Measurements from ENCODE around the gene SRBD1.

Gene SRBD1, protein sequence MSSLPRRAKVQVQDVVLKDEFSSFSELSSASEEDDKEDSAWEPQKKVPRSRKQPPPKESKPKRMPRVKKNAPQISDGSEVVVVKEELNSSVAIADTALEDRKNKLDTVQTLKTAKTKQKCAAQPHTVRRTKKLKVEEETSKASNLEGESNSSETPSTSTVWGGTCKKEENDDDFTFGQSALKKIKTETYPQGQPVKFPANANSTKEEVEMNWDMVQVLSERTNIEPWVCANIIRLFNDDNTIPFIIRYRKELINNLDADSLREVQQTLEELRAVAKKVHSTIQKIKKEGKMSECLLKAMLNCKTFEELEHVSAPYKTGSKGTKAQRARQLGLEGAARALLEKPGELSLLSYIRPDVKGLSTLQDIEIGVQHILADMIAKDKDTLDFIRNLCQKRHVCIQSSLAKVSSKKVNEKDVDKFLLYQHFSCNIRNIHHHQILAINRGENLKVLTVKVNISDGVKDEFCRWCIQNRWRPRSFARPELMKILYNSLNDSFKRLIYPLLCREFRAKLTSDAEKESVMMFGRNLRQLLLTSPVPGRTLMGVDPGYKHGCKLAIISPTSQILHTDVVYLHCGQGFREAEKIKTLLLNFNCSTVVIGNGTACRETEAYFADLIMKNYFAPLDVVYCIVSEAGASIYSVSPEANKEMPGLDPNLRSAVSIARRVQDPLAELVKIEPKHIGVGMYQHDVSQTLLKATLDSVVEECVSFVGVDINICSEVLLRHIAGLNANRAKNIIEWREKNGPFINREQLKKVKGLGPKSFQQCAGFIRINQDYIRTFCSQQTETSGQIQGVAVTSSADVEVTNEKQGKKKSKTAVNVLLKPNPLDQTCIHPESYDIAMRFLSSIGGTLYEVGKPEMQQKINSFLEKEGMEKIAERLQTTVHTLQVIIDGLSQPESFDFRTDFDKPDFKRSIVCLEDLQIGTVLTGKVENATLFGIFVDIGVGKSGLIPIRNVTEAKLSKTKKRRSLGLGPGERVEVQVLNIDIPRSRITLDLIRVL

DNA sequence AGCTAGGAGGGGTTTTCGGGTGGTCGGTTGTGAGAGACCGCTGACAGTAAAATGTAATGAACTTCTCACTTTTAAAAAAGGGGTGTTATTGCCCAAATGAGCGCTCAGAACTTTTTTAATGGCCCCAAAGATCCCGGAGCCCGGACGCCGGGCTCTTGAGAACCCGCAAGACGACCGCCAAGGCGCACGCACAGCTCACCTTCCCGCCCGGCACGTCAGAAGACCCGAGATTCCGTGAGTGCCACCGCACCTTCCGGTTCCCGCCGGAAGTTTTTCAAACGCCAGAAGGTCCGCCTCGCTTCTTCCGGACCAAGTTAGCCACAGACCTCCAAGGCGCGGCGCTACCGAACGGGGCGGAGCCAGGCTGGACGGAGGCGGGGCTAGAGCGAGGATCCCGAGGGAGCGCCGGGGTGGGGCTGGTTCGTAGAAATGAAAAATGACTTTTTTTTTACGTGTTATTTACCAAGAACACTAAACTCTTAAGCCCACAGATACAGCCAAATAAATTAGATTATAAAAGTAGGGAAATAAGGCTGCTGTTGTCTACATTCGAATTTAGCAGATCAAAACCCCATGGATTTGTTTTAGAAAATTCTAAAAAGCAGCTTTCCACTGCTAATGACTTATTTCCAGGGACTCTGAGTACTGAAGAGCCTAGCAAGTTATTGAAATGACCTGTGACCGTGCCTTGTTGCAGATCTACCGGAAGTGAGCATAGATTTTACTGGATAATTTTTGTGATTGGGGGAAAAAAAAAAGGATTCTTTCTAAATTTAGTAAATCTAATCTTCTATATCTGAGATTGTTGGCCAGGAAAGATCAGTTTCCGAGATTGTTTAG, at the start of gene SRBD1:
Gene SRBD1, minus strand, starts transcription at position 248 of the 840 bp plus-strand sequence. CDS start 5,826 bp downstream, outside the sequence.
- DNase-seq (ENCODE audit: low read depth in 2 of 2): peak; percentile 68 to 75

DNA sequence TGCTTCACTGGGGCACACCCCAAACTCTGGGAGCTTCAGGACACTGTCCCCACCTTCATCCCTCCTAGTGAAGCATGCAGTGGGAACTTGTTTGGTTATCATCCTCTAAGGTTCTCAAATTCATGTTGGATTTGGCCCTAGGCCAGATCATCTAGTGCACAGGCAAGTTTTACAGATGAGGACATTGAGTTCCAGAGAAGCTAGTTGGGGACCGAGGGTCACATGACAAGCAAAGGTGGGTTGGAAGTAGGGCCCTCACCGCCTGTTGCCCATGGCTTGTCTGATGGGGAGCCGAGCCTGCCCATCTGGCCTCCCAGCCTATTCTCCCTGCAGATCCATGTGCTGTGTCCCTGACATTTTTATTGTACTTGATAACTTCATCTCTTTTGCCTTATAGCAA, 43.2 kb upstream of the SRBD1 start:
- DNase-seq (ENCODE audit: low read depth in 2 of 2): no peak

DNA sequence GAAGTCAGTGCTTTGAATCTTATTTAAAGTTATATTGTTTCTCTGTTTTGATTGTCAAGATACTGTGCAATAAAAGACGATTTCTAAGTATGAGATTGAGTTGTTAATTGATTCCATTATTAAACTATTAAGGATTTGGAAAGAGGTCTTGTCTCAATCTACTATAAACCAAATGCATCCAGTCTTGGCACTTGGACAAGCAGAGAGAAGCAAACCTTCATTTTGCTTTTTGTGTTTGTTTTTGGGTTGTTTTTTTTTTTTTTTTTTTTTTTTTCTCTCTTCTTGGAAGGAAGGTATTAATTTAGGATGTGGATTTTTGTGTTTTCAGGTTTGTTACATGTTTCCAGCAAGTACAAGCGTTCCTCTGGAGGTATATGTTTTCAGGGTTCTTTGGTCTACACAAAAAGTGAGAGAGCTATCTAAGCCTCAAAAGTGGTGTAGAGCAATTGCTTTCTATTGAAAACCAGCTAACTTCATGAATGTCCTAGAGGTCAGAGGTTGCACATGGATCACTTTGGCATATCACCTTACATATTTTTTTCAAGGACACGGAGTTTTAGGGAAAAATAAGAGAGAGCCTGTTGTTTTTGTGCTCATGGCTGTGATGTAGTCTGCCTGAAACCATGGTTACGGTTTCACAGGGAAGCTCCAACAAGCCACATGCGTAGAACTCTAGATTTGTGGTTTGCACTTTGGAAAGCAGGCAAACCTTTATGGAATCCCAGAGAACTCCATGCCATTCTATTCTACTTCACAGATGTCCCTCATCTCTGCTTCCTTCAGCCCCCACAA, 42.3 kb upstream of the SRBD1 start:
- DNase-seq (ENCODE audit: low read depth in 2 of 2): no peak

DNA sequence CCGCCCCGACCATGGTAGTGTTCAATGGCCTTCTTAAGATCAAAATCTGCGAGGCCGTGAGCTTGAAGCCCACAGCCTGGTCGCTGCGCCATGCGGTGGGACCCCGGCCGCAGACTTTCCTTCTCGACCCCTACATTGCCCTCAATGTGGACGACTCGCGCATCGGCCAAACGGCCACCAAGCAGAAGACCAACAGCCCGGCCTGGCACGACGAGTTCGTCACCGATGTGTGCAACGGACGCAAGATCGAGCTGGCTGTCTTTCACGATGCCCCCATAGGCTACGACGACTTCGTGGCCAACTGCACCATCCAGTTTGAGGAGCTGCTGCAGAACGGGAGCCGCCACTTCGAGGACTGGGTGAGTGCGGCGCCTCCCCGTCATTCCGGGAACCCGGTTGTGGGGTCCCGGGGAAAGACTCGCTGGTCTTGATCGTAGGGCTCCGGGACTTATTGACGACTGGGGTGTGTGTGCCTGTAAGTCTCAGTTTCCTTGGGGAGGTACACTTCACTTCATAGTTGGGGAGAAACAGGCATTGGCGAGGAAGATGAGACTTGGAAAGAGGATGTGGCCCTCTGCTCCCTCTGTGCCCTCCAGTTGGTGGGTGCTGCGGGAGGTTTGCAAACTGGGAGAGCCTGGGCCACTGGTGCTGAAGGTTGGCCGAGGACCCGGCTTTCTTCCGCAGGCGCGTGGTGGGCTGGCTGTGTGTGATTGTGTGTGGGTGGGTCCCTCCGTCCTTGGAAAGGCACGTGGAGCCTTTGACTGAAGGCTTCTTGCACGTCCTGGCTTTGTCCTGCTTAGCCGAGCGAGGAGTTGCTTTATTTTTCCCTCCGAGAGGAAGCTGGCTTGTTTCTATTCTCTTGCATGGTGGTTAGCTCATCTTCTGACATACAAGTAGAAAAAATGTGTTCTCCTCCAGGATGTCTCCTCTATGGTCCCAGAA, 41.3 kb upstream of the SRBD1 start:
- DNase-seq (ENCODE audit: low read depth in 2 of 2): no peak

DNA sequence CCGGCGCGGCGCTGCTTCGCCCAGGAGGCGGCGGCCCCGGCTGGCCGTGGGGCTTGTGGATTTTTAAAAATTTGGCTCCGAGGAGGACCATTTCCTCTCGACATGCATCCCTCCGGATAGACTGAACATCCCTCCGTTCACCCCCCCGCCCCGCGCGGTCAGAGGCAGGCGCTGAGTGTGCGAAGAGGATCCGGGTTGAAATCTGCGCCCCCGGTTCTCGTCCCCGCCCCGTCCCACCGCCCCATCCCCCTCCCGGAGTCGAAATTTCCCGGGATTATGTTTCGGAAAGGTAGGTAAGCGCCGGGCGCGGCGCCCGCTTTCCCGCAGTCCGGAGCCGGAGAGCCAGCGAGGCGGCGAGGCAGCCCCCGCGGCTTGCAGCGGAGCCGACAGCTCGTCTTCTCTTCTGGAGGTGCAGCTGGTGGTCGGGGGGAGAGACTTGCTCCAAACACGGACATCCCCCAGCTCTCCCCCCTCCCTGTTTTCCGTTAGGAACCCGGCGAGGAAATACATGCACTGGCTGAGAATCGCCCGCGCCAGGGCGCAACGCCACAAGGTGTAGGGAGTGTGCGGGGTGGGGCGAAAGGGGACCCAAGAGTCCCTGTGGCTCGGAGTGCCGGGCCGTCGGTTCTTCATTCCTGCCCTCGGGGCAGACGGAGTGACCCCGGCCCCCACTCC, 40.5 kb upstream of the SRBD1 start, which contains the start of gene PRKCE:
Gene PRKCE, plus strand, starts transcription at position 261 of the 675 bp plus-strand sequence.
- peak; percentile 17 to 35 for DNase-seq (ENCODE audit: low read depth in 2 of 2)

DNA sequence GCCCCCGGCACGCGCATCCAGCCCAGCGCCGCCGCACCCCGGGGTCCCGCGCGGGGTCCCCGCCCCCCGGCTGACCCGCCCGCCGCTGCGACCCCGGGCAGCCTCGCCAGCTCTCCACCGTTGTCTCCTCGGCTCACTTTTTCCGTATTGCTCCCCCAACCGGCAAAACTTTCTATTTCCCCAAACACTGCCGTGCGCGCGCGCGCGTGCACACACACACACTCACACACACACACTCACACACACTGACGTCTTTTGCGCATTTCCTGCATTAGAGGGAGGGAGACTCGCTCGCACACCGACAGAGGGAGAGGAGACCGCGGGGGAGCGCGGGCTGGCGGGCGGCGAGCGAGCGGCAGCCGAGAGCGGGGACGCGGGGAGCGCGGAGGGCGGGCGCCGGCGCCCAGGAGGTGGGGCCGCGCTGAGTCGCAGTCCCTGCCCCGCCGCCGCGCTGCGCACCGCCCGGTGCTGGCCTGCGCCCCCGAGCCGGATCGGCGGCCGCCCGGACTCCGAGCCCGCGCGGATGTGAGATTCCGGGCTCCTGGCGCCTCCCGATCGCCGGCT, 39.9 kb upstream of the SRBD1 start:
- peak; percentile 87 to 89 for DNase-seq (ENCODE audit: low read depth in 2 of 2)

DNA sequence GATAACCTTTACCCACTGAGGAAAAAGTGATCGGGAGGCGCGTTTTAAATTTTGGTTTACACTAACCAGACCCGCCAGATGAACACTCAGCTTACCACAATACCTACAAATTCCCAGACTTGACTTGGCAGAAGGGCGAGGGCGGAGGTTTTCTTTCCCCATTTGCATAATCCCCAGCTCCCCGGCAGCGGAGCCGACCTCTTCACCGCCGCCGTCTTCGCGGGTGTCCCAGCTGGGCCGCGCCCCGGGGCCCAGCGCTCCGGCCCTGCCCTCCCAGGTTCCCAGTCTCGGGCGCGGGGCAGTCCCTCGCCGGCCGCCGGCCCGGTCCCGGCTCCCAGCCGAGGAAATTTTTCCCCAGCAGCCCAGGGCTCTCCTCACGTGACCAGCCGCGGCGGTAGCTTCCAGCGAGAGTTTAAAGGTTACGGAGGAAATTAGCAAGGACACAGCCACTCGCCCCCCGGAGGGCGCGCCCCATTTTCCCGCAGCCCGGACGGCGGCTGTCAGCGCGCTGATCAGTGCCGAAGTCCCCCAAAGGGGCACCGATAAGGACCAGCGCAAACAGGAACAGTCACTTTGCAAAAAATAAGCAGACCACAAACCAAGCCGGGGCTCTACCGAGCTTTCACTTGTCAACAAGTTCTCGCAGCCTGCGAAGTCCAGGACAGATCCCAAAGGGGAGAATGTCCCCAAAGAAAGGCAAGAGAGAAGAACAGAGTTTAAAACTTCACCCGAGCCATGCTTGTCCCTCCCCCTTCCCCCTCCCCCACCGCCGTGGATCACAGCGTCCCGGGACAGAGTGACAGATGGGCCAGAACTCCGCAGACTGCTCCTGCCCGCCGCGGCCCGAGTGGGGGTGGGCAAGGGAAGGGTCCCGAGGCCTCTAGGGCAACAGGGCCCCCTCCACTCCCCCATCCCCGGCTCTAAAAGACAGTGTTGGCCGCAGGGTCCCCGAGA, 39.1 kb upstream of the SRBD1 start:
- DNase-seq (ENCODE audit: low read depth in 2 of 2): peak; percentile 20 to 42

DNA sequence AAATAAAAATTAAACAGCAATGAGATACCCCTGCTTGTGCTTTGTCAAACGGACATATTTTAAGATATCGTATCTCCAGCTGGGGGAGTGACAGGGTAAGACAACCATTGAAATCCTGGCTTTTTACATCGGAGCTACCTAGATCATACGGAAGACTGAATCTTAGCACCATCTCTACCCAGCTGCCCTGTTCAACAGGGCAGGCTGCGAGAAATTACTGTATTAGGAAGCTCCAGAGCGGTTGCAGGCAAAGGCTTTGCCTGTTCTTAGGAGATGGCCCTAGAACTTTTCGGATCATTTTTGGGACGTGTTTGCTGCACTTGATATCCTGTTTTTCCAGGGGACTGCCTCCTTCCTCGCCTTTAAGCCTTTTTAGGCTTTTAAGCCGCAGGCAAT, 38.4 kb upstream of the SRBD1 start:
- no peak for DNase-seq (ENCODE audit: low read depth in 2 of 2)

DNA sequence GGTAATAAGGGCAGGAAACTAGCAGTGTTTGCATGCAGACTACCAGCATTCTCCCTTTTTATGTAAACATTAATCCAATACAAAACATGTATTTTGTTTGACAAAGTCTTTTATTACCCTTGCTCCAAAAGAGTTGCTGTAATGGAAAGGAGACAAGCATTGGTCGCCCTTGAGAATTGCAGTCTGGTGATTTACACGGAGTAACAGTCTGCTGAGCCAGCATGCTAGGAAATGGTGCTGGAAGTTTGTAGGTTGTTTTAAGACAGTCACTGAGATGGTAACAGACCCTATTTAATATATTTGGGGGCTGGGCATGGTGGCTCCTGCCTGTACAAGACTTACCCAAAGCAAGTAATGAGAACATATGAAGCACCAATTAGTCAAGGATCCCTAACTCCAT, 37.6 kb upstream of the SRBD1 start:
- DNase-seq (ENCODE audit: low read depth in 2 of 2): no peak

DNA sequence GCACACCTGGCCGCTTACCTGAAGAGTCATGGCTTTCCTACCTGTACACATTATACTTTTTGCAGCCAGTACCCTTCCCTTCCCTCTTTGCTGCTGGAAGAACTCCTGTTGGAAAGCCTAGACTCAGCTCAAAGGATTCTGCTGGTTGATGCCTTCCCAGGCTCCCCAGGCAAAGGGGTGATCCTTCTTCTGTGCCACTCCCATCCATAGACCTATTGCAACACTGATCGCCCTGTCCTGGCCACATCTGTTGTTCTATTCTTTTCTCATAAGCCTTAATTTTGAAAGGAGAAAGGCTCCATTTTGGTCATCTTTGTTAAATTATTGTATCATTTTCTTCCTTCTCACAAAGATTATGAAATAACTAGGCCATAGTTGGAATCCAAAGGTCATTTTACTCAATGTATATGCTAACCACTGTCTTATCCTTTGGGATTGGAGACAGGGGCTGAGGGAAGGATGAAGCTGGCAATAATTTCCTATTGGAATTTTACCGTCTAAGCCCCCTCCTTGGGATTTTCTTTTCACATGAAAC, 37.0 kb upstream of the SRBD1 start:
- DNase-seq (ENCODE audit: low read depth in 2 of 2): no peak

DNA sequence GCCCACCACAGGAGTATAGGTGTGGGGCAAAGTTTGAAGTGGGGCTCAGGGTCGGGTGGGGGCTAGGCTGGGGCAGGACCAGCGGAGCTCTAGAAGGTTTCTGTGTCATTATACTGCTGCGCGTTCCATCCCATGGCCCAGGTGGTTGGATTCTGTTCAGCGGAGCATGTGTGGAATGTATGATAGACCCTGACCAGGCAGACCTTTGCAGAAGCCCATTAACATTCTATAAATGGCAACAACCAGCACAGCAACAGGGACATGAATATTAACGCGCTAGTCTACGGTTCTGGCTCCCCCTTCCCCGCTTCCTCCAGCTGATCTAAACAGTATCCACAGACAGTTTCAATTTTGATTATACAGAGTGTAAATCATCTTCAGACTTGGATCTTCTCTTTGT, 36.3 kb upstream of the SRBD1 start:
- DNase-seq (ENCODE audit: low read depth in 2 of 2): no peak

DNA sequence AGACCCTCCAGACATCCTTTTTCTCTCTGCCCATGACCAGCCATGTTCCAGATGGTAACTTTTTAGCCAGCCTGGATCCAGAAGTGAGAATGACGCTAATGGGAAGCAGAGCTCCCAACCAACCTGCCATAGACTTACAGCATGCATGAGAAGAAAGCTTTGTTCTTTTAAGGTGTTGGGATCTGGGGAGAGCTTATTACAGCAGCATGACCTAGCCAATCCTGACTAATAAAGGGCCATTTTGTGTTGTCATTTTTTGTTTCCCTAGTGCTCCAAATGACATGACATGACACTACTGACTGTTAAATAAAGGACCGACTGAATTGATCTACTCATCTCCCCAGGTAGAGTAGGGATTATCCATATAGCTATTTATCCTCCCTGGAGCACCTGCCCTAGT, 35.2 kb upstream of the SRBD1 start:
- DNase-seq (ENCODE audit: low read depth in 2 of 2): no peak

DNA sequence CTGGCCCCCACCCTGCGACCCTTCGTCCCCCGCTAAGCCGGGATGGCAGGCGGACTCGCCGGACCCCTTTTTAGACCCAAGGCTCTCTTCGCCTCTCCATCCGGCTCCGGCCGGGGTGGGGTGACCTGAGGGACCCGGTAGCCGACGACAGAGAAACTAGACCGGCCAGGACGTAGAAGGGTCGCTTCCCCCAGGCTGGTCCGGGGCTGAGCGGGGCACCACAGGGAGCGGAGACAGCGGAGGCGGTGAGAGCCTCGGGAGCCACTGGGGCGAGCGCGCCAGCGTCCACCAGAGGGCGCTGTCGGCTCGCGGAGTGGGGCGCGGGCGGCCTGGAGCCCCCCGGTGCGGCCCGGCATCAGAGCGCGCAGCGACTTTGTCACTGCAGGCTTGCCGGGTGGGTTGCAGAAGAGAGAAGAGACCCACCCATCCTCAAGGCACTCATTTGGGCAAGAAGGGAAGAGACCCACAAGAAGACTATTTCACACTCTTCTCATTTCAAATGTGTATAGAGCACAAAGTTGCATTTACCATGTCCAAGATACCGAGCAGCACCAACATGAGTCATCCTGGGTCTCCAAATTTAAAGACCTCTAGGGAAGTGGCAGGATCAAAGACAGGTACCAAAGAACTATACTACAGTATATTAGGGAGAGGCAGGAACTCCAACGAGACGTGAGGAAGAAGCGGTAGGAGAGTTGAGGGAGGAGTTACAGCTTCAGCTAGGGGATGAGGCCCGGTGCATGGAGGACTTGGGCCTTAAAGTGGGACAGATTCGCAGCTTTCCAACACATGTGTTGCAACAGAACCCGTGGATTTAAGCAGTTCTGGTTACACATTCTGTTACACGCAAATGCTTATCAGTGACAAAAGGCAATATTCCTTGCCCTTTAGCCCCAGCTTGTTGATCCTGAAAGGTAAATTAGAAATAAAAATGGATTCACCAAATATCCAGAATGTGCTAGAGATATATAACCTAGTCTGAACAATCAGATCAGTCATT, 32.8 kb upstream of the SRBD1 start:
- peak; percentile 51 to 57 for DNase-seq (ENCODE audit: low read depth in 2 of 2)

DNA sequence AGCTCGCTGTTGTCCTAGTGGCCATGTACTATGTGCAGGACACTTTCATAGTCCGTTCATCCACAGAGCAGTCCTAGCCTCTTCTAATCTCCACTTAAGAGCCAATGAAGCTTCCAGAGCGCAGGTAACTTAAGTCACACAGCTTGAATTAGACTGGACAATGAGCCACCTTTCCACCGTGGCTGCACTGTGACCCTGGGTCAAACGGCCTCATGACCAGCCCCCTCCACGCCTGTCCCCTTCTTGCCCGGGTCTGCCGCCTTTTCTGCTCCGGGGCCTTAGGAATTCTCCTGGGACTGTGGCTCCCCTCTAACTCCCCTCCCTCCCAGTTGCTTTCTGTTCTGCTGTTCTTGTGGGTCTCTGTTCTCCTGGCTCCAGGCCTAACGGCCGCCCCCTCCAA, 32.0 kb upstream of the SRBD1 start:
- no peak for DNase-seq (ENCODE audit: low read depth in 2 of 2)

DNA sequence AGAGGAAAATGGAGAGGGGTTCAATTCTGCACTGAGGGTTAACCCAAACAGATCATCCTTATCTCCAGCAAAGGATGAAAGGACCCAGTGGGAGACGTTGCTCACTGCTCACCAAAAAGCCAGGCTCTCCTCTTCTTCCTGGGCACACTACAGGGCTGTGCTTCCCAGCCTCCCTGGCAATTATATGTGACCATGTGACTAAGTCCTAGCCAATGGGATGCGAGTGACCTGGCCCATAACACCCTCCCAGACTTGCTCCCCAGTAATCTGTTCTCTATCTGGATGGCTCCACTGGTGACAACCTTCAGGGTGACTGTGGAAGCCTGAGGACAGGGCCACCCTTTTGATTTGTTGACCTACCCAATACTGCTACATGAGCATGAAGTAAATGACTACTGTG, 29.5 kb upstream of the SRBD1 start:
- DNase-seq (ENCODE audit: low read depth in 2 of 2): no peak

DNA sequence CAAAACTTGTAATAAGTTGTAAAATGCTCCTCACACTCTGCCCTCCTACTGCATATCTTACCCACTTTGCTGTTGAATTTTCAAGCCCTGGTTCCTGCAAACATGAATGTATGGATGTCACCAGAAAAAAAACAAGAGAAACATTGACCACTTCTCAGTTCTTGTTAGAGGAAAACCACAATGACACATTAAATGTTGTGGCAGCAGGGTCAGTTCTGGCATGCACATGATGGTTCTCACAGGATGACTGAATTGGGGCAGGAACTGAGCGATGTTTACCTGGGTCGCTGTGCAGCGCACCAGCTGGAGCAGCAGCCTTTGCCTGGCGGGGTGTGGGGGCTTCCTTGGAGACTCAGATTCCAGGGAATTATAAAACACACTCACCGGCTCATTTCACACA, 26.4 kb upstream of the SRBD1 start:
- no peak for DNase-seq (ENCODE audit: low read depth in 2 of 2)

Measured in stimulated activated CD8-positive, alpha-beta memory T cell treated with anti-CD3 and anti-CD28 coated beads, Interleukin-2, amount 100 ng/mL, for 1 hour (primary cell).